SK-N-MC (cell line): ENCODE data around the gene PTPRN2.

ENCODE experiments used
- DNase-seq: peaks from one replicate; pipeline ENCODE4 v3.0.0-alpha.2; 2011; ENCODE audit warnings: low read depth, low spot score
- H3K27ac ChIP-seq: fragments of 200-600 bp; sonication (generic); 2 replicates; pipeline ENCODE4 v1.5.1; 2016; ENCODE audit warnings: mixed run types
- H3K36me3 ChIP-seq: fragments of 200-600 bp; sonication (generic); 2 replicates; pipeline ENCODE4 v1.6.1; 2017; ENCODE audit warnings: antibody characterized with exemption, low read length, mixed read lengths; ENCODE audit not compliant: insufficient read depth
- H3K4me3 ChIP-seq: fragments of 200-600 bp; sonication (generic); 2 replicates; pipeline ENCODE4 v1.5.1; 2016
- H3K9ac ChIP-seq: fragments of 200-600 bp; sonication (generic); 2 replicates; pipeline ENCODE4 v1.8.0; 2017; ENCODE audit warnings: mixed run types, mixed read lengths; ENCODE audit not compliant: insufficient read length
- H3K9me3 ChIP-seq: fragments of 200-600 bp; sonication (generic); 2 replicates; pipeline ENCODE4 v1.6.1; 2017; ENCODE audit warnings: low read depth, mild to moderate bottlenecking, antibody characterized with exemption, low read length, moderate library complexity, mixed read lengths
- EZH2 ChIP-seq: fragments of 200-600 bp; sonication (generic); IDR thresholded peaks from one replicate; pipeline ENCODE4 v1.6.1; 2017; ENCODE audit warnings: antibody characterized with exemption
- FOXP2 ChIP-seq: optimal IDR thresholded peaks from 2 replicates; pipeline ENCODE3; 2011; ENCODE audit warnings: mild to moderate bottlenecking, moderate library complexity; ENCODE audit not compliant: insufficient read depth; ENCODE audit errors: extremely low read length, control extremely low read depth
- POLR2AphosphoS5 ChIP-seq: IDR thresholded peaks from 2 replicates; pipeline ENCODE4 v1.6.1; 2012; ENCODE audit warnings: mild to moderate bottlenecking, low read depth, low read length, borderline replicate concordance

Gene PTPRN2

GRCh38 chr7:158074896-158075632, 512.6 kb downstream of the PTPRN2 start:
- DNase-seq, result no peak
- no peaks in the 10 kb centered on the region for H3K9me3 ChIP-seq
- H3K36me3 ChIP-seq, result no peaks in the 10 kb centered on the region
- H3K27ac ChIP-seq, result no peak overlapping the region
- H3K9ac ChIP-seq, result no peak overlapping the region
- TF ChIP-seq FOXP2 (no peak), POLR2AphosphoS5 (no peak), EZH2 (no peak)
- no peak overlapping the region for H3K4me3 ChIP-seq

GRCh38 chr7:158073845-158074840, 513.5 kb downstream of the PTPRN2 start:
- Histone ChIP-seq H3K4me3 (no peak overlapping the region), H3K36me3 (no peaks in the 10 kb centered on the region), H3K9ac (no peak overlapping the region), H3K27ac (no peak overlapping the region), H3K9me3 (no peaks in the 10 kb centered on the region)
- DNase-seq, result no peak
- TF ChIP-seq POLR2AphosphoS5 (no peak), FOXP2 (no peak), EZH2 (no peak)

DNA sequence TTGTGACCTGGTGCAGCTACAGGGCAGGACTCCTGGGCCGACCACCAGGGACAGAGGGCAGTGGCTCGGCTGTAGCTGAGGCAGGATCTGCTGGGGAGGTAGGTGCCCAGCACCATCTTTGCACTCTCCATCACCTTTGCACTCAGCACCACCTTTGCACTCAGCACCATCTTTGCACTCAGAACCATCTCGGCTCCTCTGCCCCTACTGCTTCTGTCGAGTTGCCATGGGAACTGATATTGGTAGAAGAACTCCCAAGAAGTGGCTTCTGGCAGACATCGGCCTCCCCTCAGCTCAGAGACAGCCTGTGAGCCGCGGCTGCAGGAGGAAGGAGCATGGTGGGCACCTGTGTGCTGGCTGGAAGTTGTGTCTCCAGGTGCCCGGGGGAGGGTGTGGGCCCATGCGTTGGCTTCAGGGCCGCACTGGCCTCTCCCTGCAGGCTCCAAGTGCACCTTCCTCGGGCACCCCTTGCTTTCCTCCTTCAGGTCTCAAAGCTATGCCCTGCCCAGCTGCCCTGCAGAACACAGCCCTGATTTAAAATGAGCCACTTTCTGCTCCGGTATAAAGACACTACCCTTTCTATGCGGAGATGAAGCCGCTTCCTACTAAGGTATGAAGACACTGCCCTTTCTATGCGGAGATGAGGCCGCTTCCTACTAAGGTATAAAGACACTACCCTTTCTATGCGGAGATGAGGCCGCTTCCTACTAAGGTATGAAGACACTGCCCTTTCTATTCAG, 514.5 kb downstream of the PTPRN2 start:
- no peak for DNase-seq
- no peak overlapping the region for H3K27ac ChIP-seq
- H3K36me3 ChIP-seq, result no peaks in the 10 kb centered on the region
- TF ChIP-seq FOXP2 (no peak), POLR2AphosphoS5 (no peak), EZH2 (no peak)
- no peaks in the 10 kb centered on the region for H3K9me3 ChIP-seq
- no peak overlapping the region for H3K4me3 ChIP-seq
- no peak overlapping the region for H3K9ac ChIP-seq

- Histone ChIP-seq H3K4me3 (no peak overlapping the region), H3K9me3 (no peaks in the 10 kb centered on the region), H3K27ac (no peak overlapping the region), H3K36me3 (no peaks in the 10 kb centered on the region), H3K9ac (no peak overlapping the region)
- DNase-seq, result no peak
- TF ChIP-seq POLR2AphosphoS5 (no peak), FOXP2 (no peak), EZH2 (no peak)
Observed at GRCh38 chr7:158070222-158070920, 517.3 kb downstream of the PTPRN2 start.

DNA sequence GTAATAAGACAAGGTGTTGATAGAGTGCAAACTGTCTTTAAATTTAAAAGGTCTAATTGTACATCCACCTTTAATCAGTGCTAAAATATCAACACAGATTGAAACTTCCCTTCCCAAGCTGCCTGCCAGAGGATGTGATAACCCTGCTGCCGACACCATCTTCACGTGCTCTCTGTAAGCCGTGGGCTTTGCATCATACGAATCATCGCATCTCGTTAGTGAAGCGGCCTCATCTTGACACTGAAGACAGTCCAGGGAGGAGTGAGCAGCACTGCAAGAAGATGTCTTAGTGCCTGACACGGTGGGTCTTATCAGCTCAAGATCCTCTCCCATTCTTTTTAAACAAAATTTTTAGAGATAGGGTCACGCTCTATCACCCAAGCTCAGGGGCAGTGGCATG, 518.8 kb downstream of the PTPRN2 start:
- H3K9me3 ChIP-seq, result no peaks in the 10 kb centered on the region
- no peaks in the 10 kb centered on the region for H3K36me3 ChIP-seq
- no peak for TF ChIP-seq EZH2
- no peak for TF ChIP-seq FOXP2
- no peak for TF ChIP-seq POLR2AphosphoS5
- DNase-seq, result no peak
- no peak overlapping the region for H3K27ac ChIP-seq
- no peak overlapping the region for H3K4me3 ChIP-seq
- no peak overlapping the region for H3K9ac ChIP-seq

DNA sequence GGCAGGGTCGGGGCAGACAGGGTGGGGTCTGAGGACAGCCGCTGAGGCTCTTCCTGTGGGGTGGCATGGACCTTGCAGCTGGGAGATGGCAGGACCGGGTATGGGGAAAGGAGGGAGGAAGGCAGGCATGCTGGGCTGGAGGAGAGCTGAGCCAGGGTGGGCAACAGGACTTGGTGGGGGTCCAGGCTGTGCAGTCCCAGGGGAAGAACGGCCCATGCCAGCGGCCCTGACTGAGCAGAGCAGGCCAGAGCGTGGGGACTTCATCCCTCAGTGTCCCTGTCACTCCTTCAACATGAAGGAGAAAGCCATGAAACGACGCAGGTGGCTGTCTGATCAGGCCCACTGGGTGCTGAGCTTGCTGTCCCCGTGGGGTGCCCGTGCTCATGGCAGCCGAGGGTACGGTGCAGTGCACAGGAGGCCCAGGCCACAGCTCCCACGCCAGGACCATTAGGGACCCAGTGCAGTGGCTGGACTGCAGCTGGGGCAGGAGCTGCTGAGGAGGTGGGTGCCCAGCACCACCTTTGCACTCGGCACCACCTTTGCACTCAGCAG, 519.6 kb downstream of the PTPRN2 start:
- no peak overlapping the region for H3K4me3 ChIP-seq
- no peaks in the 10 kb centered on the region for H3K9me3 ChIP-seq
- H3K9ac ChIP-seq, result no peak overlapping the region
- TF ChIP-seq POLR2AphosphoS5 (no peak), EZH2 (no peak), FOXP2 (no peak)
- H3K36me3 ChIP-seq, result no peaks in the 10 kb centered on the region
- DNase-seq, result no peak
- no peak overlapping the region for H3K27ac ChIP-seq

DNA sequence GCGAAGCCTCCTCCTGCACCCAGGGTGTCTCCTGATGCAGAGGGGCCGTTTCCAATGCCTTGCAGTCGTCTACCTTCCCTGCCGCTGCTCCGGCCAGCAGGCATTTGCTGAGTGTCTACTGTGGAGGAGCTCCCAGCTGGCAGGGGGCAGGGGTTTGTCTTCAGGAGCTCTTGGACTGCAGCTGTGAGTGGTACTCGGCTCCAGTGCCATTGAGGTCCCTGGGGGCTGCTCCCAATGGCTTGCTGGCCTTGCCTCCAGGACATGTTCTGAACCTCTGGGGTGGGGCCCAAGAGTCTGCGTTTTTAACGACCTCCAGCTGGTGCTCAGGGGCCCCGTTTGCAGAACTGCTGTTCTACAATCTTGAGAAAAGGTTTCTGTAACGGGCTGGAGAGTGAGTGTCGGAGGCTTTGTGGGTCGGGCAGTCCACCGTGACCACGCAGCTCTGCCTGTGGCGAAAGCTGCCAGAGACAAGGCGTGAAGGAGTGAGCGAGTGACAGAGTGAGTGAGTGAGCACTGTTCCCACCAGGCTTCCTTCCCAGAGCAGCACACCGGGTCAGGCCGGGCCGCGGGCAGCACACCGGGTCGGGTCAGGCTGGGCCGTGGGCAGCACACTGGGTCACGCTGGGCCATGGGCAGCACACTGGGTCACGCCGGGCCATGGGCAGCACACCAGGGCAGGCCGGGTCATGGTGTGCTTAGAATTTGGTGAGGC, 520.2 kb downstream of the PTPRN2 start:
- TF ChIP-seq POLR2AphosphoS5, result no peak
- TF ChIP-seq EZH2, result no peak
- no peak for TF ChIP-seq FOXP2
- no peak overlapping the region for H3K9ac ChIP-seq
- H3K36me3 ChIP-seq, result no peaks in the 10 kb centered on the region
- H3K4me3 ChIP-seq, result no peak overlapping the region
- DNase-seq, result no peak
- H3K9me3 ChIP-seq, result no peaks in the 10 kb centered on the region
- no peak overlapping the region for H3K27ac ChIP-seq
